ENCODE measurements around the gene PRG3. TPM values are rescaled to one million over a fixed set of nuclear protein-coding genes. Genes with fewer than 3 reads are reported as not detected.

The PRG3 gene
- not detected for total RNA-seq
- long read RNA-seq, result 0 reads

DNA sequence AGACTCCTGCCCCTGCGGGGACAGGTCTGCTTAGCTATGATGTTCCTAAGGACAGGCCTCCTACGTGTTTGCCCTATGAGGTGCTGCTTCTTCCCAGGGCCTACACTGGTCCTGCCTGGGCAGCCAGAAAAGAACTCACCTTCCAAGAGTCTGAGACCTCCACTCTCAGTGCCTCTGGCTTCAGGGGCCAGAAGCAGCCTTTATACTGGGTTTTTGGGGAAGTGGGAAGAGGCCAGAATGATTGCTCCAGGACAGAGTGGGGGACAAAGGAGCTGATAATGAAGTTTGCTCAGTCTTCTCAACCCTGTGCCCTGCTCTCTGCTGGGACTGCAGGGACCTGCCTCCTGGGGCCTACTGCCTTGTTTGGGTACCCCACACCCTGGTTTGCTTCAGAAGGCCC lies at the start of gene PRG3:
Gene PRG3 (minus strand): TSS at position 176 of the 400 bp plus-strand sequence. CDS start 442 bp downstream, outside the sequence.
- no peak for TF ChIP-seq POLR2A (IDR thresholded peaks at IDR 0.05)
- TF ChIP-seq, protein P1, sequence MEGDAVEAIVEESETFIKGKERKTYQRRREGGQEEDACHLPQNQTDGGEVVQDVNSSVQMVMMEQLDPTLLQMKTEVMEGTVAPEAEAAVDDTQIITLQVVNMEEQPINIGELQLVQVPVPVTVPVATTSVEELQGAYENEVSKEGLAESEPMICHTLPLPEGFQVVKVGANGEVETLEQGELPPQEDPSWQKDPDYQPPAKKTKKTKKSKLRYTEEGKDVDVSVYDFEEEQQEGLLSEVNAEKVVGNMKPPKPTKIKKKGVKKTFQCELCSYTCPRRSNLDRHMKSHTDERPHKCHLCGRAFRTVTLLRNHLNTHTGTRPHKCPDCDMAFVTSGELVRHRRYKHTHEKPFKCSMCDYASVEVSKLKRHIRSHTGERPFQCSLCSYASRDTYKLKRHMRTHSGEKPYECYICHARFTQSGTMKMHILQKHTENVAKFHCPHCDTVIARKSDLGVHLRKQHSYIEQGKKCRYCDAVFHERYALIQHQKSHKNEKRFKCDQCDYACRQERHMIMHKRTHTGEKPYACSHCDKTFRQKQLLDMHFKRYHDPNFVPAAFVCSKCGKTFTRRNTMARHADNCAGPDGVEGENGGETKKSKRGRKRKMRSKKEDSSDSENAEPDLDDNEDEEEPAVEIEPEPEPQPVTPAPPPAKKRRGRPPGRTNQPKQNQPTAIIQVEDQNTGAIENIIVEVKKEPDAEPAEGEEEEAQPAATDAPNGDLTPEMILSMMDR (IDR thresholded peaks at IDR 0.05), result no peak
- no peaks in the 10 kb centered on the region for H3K4me1 ChIP-seq
- H3K27ac ChIP-seq, result no peak within 1 kb of the TSS
- H3K9me3 ChIP-seq, result no peaks in the 10 kb centered on the region
- DNase-seq (no peak), ATAC-seq (no peak)
- WGBS (ENCODE audit: insufficient coverage, low coverage, low lambda C conversion rate, missing lambda C conversion rate), result 86% methylated on average over 2 of the region's 2 CpGs
- no peaks in the 10 kb centered on the region for H3K27me3 ChIP-seq
- H3K4me3 ChIP-seq, result no peak within 1 kb of the TSS
- no peaks in the 10 kb centered on the region for H3K36me3 ChIP-seq
- intact Hi-C loops (cut with DNase I), result no loop called here

GRCh38 chr11:57429946-57430345 lies 49.0 kb upstream of the PRG3 start:
- intact Hi-C loops (cut with DNase I), result no loop called here
- H3K27me3 ChIP-seq, result no peaks in the 10 kb centered on the region
- peak; percentile 12 to 24 (median 17) for ATAC-seq
- peak in 1 of 3 donors; percentile 49 for DNase-seq
- H3K27ac ChIP-seq, result peak overlapping the region; percentile 59 to 99 (median 75)
- no peaks in the 10 kb centered on the region for H3K9me3 ChIP-seq
- H3K4me1 ChIP-seq, result peaks cover 0 to 75% (median 28%) of the 10 kb centered on the region in 4 donors
- H3K36me3 ChIP-seq, result no peaks in the 10 kb centered on the region
- TF ChIP-seq POLR2A (IDR thresholded peaks at IDR 0.05), result peak; percentile 61
- TF ChIP-seq, protein P1 (IDR thresholded peaks at IDR 0.05), result no peak
- WGBS (ENCODE audit: insufficient coverage, low coverage, low lambda C conversion rate, missing lambda C conversion rate), result 34% methylated on average over 4 of the region's 4 CpGs
- H3K4me3 ChIP-seq, result no peak overlapping the region

- peaks cover 0 to 77% (median 30%) of the 10 kb centered on the region in 4 donors for H3K4me1 ChIP-seq
- WGBS (ENCODE audit: insufficient coverage, low coverage, low lambda C conversion rate, missing lambda C conversion rate), result 28% methylated on average over 2 of the region's 5 CpGs
- H3K27ac ChIP-seq, result peak overlapping the region; percentile 55 to 99 (median 98)
- DNase-seq (no peak), ATAC-seq (no peak)
- intact Hi-C loops (cut with DNase I), result no loop called here
- peaks cover 0 to 5% (median 1%) of the 10 kb centered on the region in 4 donors for H3K36me3 ChIP-seq
- H3K4me3 ChIP-seq, result no peak overlapping the region
- no peaks in the 10 kb centered on the region for H3K9me3 ChIP-seq
- TF ChIP-seq, protein P1 (IDR thresholded peaks at IDR 0.05), result no peak
- TF ChIP-seq POLR2A (IDR thresholded peaks at IDR 0.05), result no peak
- no peaks in the 10 kb centered on the region for H3K27me3 ChIP-seq
Measured at GRCh38 chr11:57428643-57429042, 47.7 kb upstream of the PRG3 start.

DNA sequence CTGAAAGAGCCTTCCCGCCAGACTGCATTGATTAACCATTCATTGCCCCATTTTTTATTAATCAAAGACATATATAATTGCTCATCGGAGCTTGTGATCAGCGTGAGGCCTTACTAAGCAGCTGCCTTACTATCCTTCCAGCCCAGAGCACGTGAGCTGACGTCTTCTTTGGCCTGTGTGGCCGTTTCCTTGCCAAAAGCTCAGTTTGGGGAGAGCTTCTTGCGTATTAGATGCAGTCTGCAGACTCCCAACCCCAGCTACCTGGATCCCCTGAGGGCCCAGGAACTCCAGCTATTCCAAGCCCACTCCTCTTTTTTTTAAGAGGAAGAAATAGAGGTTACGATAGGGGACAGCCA lies 46.8 kb upstream of the PRG3 start:
- intact Hi-C loops (cut with DNase I), result no loop called here
- H3K4me1 ChIP-seq, result peaks cover 0 to 82% (median 30%) of the 10 kb centered on the region in 4 donors
- no peaks in the 10 kb centered on the region for H3K27me3 ChIP-seq
- DNase-seq (peak; percentile 54 to 75 (median 75)), ATAC-seq (peak in 3 of 4 donors; percentile 0 to 7 (median 1))
- no peaks in the 10 kb centered on the region for H3K9me3 ChIP-seq
- WGBS (ENCODE audit: insufficient coverage, low coverage, low lambda C conversion rate, missing lambda C conversion rate), result 25% methylated on average over 6 of the region's 8 CpGs
- TF ChIP-seq, protein P1 (IDR thresholded peaks at IDR 0.05), result no peak
- no peak for TF ChIP-seq POLR2A (IDR thresholded peaks at IDR 0.05)
- peaks cover 0 to 14% (median 5%) of the 10 kb centered on the region in 4 donors for H3K36me3 ChIP-seq
- peak overlapping the region; percentile 98 to 99 (median 99) for H3K27ac ChIP-seq
- H3K4me3 ChIP-seq, result peak overlapping the region in 1 of 3 donors; percentile 66

Measured in right lobe of liver (tissue), 6 donors.